Keratinocyte (primary cell): Measurements from ENCODE around the gene MLXIP.

Experiments
- CTCF ChIP-seq, 3 experiments: IDR thresholded peaks in 1 of 3; conservative IDR thresholded peaks in 1 of 3; optimal IDR thresholded peaks in 1 of 3; 2 replicates in 2 of 3; 3 replicates in 1 of 3; pipeline versions ENCODE3 to v1.5.1; 2011; ENCODE audit warnings: low read length in 3 of 3, mild to moderate bottlenecking in 3 of 3, moderate library complexity in 2 of 3, control low read depth in 1 of 3, inconsistent platforms in 1 of 3; ENCODE audit not compliant: insufficient read depth in 2 of 3; ENCODE audit errors: extremely low read depth in 1 of 3
- EZH2 ChIP-seq: IDR thresholded peaks from one replicate; pipeline ENCODE4 v1.6.1; 2012; ENCODE audit warnings: inconsistent platforms, mild to moderate bottlenecking, low read length, moderate library complexity

GRCh38 chr12:122087431-122088178, 9.0 kb downstream of the MLXIP start:
- no peak for TF ChIP-seq CTCF (optimal IDR thresholded peaks at IDR 0.05 in 1 of 3, IDR thresholded peaks at IDR 0.05 in 1 of 3, conservative IDR thresholded peaks at IDR 0.05 in 1 of 3; ENCODE audit: extremely low read depth in 1 of 3, insufficient read depth in 2 of 3, low read length in 3 of 3)
- no peak for TF ChIP-seq EZH2
